Superior temporal gyrus (tissue), 1 donor: ENCODE results near the gene FHOD3.
"Not testable (repeated sequence)": the region's sequence is repeated elsewhere in the genome, so short reads cannot be mapped to it uniquely, and the experiment has no call there.

Experiments used
- DNase-seq: peaks from one replicate; pipeline ENCODE4 v3.0.0-alpha.2; 2016; ENCODE audit errors: extremely low spot score

FHOD3 gene

DNA sequence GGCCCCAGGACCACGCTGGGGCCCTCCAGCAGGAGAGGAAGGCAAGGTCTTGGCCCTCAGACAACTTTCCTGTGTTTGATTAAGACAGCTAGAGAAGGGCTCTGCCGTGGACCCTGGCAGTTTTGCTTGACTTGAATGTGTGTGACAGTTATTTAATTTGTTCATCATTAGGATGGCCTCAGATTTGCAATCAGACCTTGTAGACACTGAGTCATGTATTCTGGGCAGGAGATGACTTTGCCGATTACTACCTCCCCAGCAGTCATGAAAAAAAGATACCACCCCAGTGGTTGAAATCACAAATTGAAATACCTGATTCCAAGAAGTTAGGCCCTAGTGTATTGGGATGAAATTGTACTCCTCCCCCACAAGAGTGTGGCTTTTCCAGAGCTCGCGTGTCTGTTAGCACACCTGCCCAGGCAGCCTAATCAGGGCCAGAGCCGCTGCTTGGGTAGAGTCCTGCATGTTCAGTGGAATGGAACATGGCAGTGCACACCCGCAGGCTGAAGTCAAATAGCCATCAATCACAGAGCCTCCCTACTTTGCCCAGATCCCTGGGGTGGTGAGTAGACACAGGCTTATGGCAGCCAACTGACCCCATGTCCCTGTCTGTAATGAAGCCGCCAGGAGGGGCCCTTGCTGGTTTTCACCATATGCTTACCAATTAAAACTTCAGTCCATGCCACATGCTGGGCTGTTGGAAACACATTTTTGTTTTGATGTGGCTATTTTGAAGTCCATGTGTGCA is 408.8 kb downstream of the FHOD3 start:
- DNase-seq: no peak

DNA sequence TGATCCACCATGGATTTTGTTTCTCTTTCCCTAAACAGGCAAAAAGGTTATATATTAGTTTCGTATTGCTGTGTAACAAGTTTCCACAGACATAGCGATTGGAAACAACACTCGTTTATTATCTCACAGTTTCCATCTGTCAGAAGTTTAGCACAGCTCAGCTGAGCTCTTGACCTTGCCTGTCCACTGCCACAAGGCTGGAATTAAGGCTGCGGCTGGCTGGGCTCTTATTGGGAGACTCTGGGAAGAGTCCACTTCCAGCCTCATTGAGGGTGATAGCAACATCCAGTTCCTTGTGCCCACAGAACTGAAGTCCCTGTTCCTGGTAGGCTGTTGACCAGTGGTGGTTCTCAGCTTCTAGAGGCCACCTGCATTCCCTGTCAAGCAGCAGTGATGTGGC is 410.9 kb downstream of the FHOD3 start:
- DNase-seq: no peak

DNA sequence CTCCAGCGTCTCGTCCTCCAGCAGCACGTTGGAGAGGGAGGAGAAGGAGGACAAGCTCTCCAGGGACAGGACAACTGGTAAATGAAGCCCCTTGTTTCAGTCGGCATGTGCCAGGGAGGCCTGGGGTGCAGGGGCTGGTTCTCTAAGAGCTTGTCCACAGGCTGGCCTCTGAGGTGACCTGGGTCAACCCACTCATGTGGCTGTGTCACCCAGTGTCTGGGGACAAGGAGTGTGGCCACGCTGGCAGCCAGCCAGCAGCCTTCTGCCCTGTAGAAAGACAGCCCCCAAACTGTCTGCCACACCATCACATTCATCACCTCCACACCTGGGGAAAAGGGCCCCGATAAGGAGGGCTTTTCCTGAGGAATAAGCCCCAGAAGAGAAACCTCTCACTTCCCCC is 411.8 kb downstream of the FHOD3 start:
- no peak for DNase-seq

DNA sequence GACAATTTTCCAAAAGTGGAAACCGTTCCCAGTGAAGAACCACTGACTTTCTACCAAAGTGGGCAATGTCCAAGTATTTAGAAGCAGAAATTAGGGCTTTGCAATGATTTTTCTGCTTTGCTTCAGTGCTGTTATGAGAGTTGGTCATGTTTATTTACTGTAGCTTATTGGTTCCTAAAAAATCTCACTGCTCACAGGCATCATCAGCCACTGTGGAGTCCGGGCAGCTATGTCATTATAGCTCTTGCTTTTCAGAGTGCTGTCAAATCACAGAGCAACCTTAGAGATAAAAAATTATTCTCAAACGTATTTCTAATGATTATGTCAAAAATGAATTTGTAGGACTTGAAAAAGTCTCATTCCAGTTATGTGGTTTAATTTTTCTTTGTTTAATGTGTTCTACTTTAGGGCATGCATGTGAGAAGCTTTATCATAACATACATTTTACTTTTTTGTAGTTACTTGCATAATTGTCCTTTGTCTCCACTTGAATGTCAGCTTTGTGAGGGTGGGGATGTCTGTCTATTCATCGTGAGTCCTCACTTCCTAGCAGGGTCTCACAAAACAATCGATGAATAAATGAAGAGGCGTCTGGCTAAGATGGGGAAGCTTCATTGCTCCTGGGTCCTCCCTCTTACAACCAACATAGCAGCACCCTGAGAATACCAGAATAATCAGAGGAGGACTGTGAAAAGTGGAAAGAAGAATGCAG is 413.7 kb downstream of the FHOD3 start:
- DNase-seq: no peak

DNA sequence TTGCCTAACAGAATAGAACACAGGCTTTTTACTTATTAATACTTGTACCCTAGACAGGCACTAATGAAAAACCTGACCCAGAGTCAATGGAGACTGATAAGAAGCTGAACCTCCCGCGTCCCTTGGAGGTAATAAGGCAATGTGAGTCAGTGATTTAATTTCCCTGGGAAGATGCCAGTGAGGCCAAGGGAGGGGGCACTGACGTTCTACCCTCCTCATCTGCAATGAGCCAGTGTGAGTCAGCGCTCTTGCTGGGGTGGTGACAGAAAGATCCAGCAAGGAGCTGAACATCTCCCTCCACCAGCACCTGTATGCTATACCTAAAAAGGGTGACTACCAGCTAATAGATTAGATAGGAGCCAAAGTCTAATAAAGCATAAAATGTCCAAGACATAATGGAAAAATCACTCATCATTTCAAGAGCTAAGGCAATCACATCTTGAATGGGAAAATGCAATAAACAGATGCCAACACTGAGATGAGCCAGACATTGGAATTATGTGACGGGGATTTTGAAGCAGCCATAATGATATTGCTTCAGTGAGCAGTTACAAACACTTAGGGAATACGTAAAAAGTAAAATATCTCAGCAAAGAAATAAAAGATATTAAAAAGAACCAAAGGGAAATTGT is 414.4 kb downstream of the FHOD3 start:
- DNase-seq: no peak

DNA sequence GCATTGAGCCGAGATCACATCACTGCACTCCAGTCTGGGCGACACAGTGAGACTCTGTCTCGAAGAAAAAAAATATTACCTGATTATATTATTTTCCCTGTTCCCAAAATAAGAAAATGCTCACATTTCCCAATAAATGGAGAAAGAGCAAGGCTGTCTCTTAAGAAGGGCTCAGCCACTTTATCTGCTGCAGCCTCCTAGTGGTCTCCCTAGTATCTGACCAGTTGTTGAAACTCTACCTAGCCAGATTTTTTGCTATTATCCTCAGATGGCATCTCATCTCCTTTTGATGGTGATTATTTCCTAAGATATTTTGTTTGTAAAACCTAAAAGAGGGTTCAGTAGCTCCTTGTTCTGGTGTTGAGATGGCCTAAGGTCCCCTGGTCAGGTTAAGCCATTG is 417.0 kb downstream of the FHOD3 start:
- DNase-seq: no peak

DNA sequence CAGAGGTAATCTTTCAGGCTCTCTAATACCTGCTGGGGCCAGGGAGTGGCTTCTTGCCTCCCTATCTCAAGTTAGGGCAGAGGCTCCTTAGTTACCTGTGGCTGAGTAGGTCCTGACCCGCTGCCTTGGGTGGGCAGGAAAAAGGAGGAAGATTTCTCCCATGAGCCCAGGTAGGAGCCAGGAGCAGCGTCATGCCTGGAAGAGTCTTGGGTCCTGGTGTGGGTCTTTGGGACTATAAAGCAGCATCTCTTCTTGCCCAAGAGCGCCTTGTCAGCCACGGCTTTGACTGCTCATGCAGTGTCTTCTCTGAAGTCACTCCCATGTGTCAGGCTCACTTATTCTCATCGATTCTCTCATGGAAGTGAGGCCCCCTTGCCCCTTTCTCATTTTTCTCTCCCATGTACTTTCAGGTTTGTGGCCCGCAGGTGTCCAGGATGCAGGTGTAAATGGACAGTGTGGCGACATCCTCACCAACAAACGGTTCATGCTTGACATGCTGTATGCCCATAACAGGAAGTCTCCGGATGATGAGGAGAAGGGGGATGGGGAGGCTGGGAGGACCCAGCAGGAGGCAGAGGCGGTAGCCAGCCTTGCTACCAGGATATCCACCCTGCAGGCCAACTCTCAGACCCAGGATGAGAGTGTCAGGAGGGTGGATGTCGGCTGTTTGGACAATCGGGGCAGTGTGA is 420.1 kb downstream of the FHOD3 start:
- no peak for DNase-seq

DNA sequence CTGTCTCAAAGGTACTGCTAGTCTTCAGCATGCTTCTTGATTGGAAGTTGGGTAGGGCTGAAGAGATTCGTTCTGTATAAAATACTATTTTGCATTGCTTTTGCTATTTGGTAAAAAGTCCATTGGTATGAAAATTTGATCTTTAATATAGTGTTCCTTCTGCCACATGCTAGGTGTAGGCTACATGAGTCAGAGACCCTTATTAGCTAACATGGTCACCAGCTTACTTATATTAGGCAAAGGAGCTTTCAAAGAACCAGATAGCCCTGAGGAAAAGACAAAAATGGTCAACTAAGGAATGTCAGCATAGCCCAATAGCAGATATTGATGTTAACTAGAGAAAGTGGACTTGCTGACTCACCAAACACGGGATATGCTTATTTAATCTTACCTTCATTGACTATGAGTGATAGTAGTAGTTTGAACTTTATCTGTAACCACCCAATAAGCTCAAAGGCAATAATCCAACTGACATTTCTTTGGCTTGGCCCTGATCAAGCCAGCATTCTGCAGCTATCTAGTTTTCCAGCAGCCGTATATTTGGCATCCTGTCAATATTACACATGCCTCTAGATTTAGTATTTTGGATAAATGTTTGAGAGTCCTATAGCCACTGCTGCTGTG is 421.3 kb downstream of the FHOD3 start:
- DNase-seq: no peak

DNA sequence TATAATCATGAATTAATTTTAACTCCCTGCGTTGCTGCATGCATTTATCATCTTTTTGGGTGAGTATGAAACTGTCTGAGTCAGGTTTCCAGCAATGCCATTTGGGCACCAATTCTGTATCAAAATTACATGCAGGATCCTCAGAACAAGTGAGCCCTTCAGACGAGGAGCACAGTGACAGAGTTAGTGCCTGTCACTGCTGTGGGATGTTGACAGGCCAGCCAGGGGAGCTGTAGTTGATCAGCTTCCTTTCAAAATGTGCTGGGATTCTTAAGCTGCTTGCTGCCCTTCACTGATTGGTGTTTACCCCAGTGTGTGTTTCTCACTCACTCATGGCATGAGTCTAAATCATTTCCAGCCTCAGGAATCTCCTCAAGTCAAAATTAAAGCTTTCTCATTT is 422.1 kb downstream of the FHOD3 start:
- DNase-seq: no peak

DNA sequence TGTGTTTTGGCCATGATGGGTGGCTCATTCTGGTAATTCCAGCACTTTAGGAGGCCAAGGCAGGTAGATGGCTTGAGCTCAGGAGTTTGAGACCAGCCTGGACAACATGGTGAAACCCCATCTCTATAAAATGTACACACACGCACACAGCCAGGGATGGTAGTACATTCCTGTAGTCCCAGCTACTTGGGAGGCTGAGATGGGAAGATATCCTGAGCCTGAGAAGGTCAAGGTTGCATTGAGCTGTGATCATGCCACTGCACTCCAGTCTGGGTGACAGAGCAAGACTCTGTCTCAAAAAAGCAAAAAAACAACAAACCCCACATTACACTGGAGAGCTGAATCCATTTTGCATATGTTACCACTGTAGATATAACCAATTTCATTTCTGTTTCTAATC is 423.8 kb downstream of the FHOD3 start:
- not testable (repeated sequence) for DNase-seq

DNA sequence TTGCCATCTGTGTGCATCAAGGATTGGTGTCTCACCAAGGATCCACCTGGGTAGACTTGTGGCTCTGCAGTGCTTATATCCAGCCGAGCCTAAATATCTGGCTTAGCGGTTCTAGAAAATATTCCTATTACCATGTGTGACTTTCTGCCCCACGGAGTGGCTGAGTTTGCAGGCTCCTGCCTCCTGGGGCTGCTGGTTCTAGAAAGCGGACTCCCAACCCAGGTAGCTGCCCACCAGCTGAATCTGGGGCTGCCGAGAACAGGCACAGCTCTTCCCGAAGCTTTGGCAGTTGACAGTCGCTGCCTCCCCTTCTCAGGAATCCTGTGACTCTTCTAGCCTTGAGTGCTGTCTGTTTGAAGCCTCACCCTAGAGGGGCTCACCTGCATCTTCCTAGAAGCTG is 426.7 kb downstream of the FHOD3 start:
- DNase-seq: no peak

DNA sequence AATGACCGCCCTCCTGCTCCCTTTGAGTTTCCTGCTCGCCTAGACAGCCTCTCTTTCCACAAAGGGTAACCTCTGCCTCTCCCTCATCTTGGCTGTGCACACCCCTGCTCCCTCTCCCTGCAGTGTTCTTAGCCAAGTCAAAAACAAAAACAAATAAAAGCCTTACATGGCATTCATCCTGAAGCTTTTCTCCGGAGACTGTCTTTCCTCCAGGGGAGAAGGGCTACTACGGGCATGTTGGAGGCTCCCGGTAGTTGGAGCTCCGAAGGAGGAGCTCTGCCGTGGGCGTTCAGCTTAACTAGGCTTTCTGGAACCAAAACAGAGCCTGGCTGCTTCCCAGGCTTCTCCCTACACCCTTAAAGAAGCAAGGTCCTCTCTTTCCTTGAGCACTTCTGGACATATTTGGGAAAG is 427.1 kb downstream of the FHOD3 start:
- peak; percentile 51 for DNase-seq

DNA sequence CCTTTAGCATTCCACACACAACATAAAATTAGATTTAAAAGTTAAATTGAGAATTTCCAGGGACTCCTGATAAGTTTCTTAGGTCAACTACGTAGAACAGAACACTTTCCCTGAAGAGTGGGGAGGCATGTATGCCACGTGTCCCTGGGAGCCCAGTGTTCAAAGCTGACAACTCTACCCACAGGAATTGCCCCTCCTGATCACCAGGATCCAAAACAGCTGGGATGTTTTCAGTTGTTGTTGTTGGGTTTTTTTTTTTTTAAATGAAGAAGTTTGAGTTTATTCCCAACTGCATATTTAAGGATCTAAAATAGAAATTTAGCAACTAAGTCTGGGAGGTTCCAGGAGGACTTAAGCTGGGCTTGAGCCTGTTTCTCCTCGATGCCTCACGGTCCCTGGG is 430.8 kb downstream of the FHOD3 start:
- DNase-seq: no peak

DNA sequence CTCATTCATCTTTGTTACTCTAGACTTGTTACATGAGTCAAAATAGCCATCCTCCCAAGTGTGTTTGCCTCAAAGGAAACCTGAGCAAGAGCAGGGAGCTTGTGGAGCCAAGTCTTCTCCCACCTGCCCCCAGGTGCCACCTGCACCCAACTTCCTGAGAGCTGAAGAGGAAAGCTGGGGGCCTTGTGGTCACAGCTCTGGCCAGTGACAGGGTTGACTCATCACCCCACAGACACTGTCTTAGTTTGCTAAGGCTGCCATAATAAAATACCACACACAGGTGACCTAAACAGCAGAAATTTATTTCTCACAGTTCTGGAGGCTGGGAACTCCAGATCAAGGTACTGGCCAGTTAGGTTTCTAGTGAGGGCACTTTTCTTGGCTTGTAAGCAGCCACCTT is 431.7 kb downstream of the FHOD3 start:
- no peak for DNase-seq

DNA sequence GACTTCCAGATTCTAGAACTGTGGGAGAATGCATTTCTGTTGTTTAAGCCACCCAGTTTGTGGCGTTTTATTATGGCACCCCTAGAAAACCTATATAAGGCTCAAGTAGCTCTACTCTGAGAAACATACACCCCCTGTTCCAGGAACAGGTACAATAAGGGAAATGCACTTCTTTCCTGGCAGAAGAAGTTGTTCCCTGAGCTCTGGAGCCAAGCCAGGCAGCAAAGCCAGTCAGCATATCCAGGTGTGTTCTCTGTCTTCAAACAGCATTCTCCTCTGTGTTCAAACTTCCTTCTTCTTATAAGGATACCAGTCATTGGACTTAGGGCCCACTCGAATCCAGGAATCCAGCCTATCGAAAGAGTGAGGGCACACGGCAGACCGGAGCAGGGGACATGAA is 434.8 kb downstream of the FHOD3 start:
- no peak for DNase-seq

DNA sequence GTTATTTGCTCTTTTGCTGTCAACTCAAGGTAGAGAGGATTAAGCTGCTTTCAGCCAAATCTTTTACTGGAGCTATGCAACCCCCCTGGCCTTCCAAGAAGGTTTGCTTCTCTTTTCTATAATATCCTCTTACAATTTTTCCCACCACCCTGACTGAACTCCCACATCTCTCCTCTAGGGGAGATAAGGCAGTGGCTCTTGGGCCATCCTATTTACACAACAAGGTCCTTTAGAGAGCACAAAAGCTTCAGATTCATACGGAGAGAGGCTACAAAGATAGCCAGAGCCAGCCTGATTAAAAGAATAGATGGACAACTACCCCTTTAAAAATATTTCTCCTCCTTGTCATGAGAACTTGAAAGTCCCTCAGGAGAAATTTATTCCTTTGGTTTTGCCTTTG is 435.6 kb downstream of the FHOD3 start:
- no peak for DNase-seq

DNA sequence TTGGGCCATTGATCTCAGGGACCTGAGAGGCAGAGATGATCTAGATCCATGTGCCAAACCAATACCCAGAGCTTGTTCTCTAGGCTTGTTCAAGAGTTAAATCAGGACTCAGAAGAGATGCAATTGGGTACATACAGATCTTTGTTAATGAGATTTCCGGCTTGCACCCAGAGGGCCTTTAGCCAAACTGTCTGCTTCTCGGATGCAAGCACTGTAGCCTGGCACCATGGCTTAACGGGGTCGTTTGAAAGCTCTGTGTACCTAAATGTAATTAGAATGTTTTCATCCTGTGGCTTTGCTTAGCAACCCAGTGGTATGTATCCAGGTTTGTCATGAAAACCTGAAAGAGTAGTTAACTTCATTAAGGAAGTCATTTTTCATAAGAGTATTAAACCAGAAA is 437.1 kb downstream of the FHOD3 start:
- no peak for DNase-seq

DNA sequence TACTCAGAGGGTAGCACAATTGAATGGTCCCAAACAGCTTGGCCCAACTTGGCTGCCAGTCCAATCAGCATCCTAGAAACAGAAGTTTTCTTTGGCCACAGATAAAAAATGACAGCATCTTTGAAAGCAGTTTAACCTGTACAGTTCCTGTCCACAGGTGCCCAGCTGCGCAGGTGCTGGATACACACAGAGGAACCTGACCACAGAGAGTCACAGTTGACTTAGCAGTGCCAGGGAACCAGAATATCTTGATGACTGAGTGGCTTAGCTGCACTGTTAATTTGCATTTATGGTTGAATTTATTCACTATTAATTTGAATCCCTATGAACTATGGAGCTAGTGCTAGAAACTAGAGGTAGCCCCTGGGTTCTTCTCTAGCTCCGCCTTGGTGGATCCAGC is 437.6 kb downstream of the FHOD3 start:
- DNase-seq: no peak

DNA sequence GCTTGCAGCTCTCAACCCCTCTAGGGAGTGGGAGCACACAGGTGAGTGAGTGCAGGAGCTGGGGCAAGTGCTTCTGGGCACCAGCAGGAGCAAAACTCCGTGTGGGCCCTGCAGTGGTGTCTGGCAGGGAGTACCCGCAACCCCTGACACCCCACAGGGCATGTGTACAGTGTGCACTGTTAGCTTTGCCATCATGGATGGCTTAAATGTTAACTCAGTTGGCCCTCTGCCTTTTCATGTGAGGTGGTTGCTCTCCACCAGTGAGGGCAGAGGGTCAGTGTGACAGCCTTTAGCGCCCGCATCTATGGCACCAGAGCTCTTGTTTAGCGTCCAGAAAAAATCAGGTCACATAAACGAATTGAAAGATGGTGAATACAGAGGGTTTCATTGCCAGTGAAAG is 438.6 kb downstream of the FHOD3 start:
- no peak for DNase-seq

DNA sequence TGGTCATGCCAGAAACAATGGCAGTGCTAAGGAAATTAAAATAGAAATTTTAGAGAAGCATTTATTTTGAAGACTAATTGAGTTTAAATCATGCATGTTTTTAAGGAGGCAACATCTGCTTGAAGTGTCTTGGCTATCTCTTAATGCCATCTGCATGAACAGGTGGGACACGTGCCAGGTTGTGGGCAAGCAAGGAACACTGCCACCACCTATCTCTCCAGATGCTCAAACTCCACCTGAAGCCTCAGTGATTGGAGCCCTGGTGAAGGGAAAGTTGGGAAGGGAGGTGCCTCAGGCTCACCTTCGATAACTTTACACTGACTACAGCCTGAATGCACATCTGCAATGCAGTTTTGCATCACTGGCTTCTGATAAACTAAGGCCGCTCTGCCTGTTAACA is 439.8 kb downstream of the FHOD3 start:
- DNase-seq: no peak

DNA sequence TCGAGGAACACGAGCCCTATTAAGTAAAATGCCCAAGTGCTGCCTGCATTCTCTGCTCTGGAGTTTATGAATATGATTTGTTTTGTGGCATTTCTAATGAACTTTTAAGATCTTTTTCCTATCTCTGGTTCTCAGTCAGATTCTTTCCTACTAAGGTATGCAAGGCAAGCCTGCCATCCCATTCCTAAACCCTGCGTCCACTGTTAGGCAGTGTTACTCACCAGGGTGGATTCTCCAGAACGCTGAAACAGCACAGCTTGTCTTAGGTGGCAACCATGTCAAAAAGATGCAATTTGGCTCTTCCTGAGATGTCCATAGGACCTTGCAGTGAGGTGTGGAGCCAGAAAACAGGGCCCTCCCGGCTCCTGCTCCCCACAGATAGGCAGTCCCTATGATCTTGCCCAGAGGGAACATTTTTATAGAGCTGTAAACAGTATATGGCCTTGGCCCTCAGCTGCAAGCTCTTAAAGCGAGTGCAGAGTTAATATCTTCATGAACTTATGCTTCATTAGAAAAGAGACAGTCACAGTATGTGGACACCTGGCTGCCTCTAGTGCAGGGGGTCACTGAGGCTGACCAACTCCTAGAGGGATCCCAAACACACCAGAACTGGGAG is 446.9 kb downstream of the FHOD3 start:
- DNase-seq: no peak
